ENCODE measurements around the gene FHL2. TPM values are rescaled to one million over a fixed set of nuclear protein-coding genes. Genes with fewer than 3 reads are reported as not detected.

FHL2 gene
- total and polyA plus RNA-seq, 9 of the 15 experiments (the other 6 are each of a cell fraction or from before 2014, with no cell fraction given): 7.5 to 33.1 (median 23.9) TPM

- Histone ChIP-seq H3K36me3 (ENCODE audit: control insufficient read depth, insufficient read depth, low read length) (peaks cover 22% of the 10 kb centered on the region), H4K20me1 (replicated peaks; ENCODE audit: control insufficient read depth, insufficient read depth, low read length) (no peaks in the 10 kb centered on the region), H2AFZ (ENCODE audit: low read depth, low read length) (no peak overlapping the region), H3K27me3 (ENCODE audit: control insufficient read depth in 2 of 2, insufficient read depth in 2 of 2, low read length in 2 of 2) (no peaks in the 10 kb centered on the region), H3K27ac (ENCODE audit: extremely low read depth, low read depth, low read length) (no peak overlapping the region), H3K4me2 (ENCODE audit: insufficient read depth, low read length) (no peak overlapping the region), H3K9ac (ENCODE audit: insufficient read depth in 1 of 2, low read depth in 2 of 2, low read length in 2 of 2) (no peak overlapping the region), H3K9me3 (replicated peaks; ENCODE audit: control insufficient read depth, insufficient read depth, low read depth, low read length) (no peaks in the 10 kb centered on the region), H3K4me3 (no peak overlapping the region), H3K9me1 (ENCODE audit: control insufficient read depth, insufficient read depth, low read length) (no peaks in the 10 kb centered on the region), H3K79me2 (ENCODE audit: control insufficient read depth, insufficient read depth, low read length) (peaks cover 65% of the 10 kb centered on the region), H3K4me1 (replicated peaks in 1 of 2; ENCODE audit: control insufficient read depth in 2 of 2, insufficient read depth in 2 of 2, low read length in 2 of 2) (peaks cover 4 to 19% of the 10 kb centered on the region in 2 experiments; a peak in 3 of 5 replicates)
- no peak for TF ChIP-seq MLLT1 (IDR thresholded peaks at IDR 0.05)
- TF ChIP-seq TFE3 (CRISPR knock-in tag; IDR thresholded peaks at IDR 0.05): no peak
- TF ChIP-seq U2AF1 (optimal IDR thresholded peaks at IDR 0.05; ENCODE audit: low read depth, low read length): no peak
- TF ChIP-seq SRSF7 (optimal IDR thresholded peaks at IDR 0.05; ENCODE audit: low read depth, low read length): no peak
- TF ChIP-seq ZNF780A (CRISPR knock-in tag; IDR thresholded peaks at IDR 0.05): no peak
- TF ChIP-seq MTF1 (CRISPR knock-in tag; IDR thresholded peaks at IDR 0.05; ENCODE audit: borderline replicate concordance): no peak
- no peak for TF ChIP-seq RBM14 (IDR thresholded peaks at IDR 0.05; ENCODE audit: borderline replicate concordance, insufficient read depth, low read depth, low read length)
- no peak for TF ChIP-seq USF2 (CRISPR knock-in tag; IDR thresholded peaks at IDR 0.05)
- TF ChIP-seq ZNF133 (CRISPR knock-in tag; IDR thresholded peaks at IDR 0.05): no peak
- TF ChIP-seq ZNF699 (CRISPR knock-in tag; IDR thresholded peaks at IDR 0.05; ENCODE audit: insufficient replicate concordance): no peak
- no peak for TF ChIP-seq CBX3 (IDR thresholded peaks at IDR 0.05; ENCODE audit: borderline replicate concordance in 1 of 2, low read length in 2 of 2)
- no peak for TF ChIP-seq ZNF12 (CRISPR knock-in tag; IDR thresholded peaks at IDR 0.05)
- intact Hi-C loops (cut with micrococcal nuclease) (no loop called here), in situ Hi-C loops (cut with MboI) (no loop called here)
- 74% methylated on average over 9 of the region's 9 CpGs for WGBS (ENCODE audit: insufficient coverage, low coverage, missing lambda C conversion rate)
- BruUV-seq (replicated peaks): no TSS peak
- no peak for FAIRE-seq
- no peak for DNase-seq (ENCODE audit: extremely low read depth in 1 of 4, low spot score in 3 of 4)
- ATAC-seq: no peak
- CTCF ChIA-PET (ENCODE audit: low intra/inter-chr PET ratio): no interaction called here
- POLR2A ChIA-PET: interaction anchor here (0.6 to 0.8 kb wide), 2 partner anchors 9 to 125 kb away, joined by 3 to 4 read pairs; no protein-coding TSS in a partner anchor
Observed at GRCh38 chr2:105391763-105392662, 6.8 kb downstream of the FHL2 start.
